H9 (cell line): Measurements from ENCODE around the gene TMEM120B. TPM values are rescaled to one million over a fixed set of nuclear protein-coding genes. Genes with fewer than 3 reads are reported as not detected.
A peak's percentile ranks its signal among the peaks of the same experiment; 100 is the strongest.
"Not testable (repeated sequence)": the region's sequence is repeated elsewhere in the genome, so short reads cannot be mapped to it uniquely, and the experiment has no call there.

Source experiments
- DNase-seq: peaks from one replicate; pipeline ENCODE4 v3.0.0-alpha.2; 2017
- H2AFZ ChIP-seq: one replicate; pipeline ENCODE4 v1.6.1; 2013; ENCODE audit warnings: mild to moderate bottlenecking, low read length, control low read depth, moderate library complexity
- H2AK5ac ChIP-seq: 2 replicates; pipeline ENCODE4 v1.6.1; 2013; ENCODE audit warnings: low read length, control low read depth, mixed read lengths; ENCODE audit not compliant: insufficient read length
- H2BK120ac ChIP-seq: one replicate; pipeline ENCODE4 v1.6.1; 2013; ENCODE audit warnings: low read depth, mild to moderate bottlenecking, low read length, control low read depth, inconsistent platforms; ENCODE audit not compliant: poor library complexity, severe bottlenecking
- H2BK12ac ChIP-seq: 2 replicates; pipeline ENCODE4 v1.6.1; 2013; ENCODE audit warnings: low read length, control low read depth, mixed read lengths, low read depth; ENCODE audit not compliant: insufficient read length
- H2BK15ac ChIP-seq: 2 replicates; pipeline ENCODE4 v1.6.1; 2013; ENCODE audit warnings: low read depth, low read length, control low read depth
- H2BK20ac ChIP-seq: one replicate; pipeline ENCODE4 v1.6.1; 2013; ENCODE audit warnings: low read depth, mild to moderate bottlenecking, low read length, control low read depth, inconsistent platforms; ENCODE audit not compliant: poor library complexity, severe bottlenecking
- H2BK5ac ChIP-seq: 2 replicates; pipeline ENCODE4 v1.6.1; 2013; ENCODE audit warnings: low read length, control low read depth, mixed read lengths; ENCODE audit not compliant: insufficient read length
- H3K14ac ChIP-seq: 2 replicates; pipeline ENCODE4 v1.6.1; 2013; ENCODE audit warnings: low read length, control low read depth; ENCODE audit not compliant: insufficient read depth
- H3K18ac ChIP-seq: 2 replicates; pipeline ENCODE4 v1.6.1; 2013; ENCODE audit warnings: low read depth, mild to moderate bottlenecking, mixed read lengths, low read length, control low read depth; ENCODE audit not compliant: insufficient read length
- H3K23ac ChIP-seq: 2 replicates; pipeline ENCODE4 v1.6.1; 2013; ENCODE audit warnings: low read length, control low read depth, mixed read lengths, low read depth; ENCODE audit not compliant: insufficient read length
- H3K23me2 ChIP-seq: 2 replicates; pipeline ENCODE4 v1.6.1; 2013; ENCODE audit warnings: low read depth, mild to moderate bottlenecking, mixed read lengths, low read length, control low read depth; ENCODE audit not compliant: insufficient read length, poor library complexity, severe bottlenecking
- H3K27ac ChIP-seq: 2 replicates; pipeline ENCODE4 v1.5.1; 2013; ENCODE audit warnings: low read length, control low read depth, mixed read lengths, low read depth; ENCODE audit not compliant: insufficient read length
- H3K27me3 ChIP-seq: 2 replicates; pipeline ENCODE4 v1.6.1; 2013; ENCODE audit warnings: low read length, control low read depth, inconsistent platforms; ENCODE audit not compliant: insufficient read depth
- H3K4ac ChIP-seq: 2 replicates; pipeline ENCODE4 v1.6.1; 2013; ENCODE audit warnings: low read depth, mild to moderate bottlenecking, control low read depth, inconsistent platforms, low read length, moderate library complexity
- H3K4me1 ChIP-seq: 2 replicates; pipeline ENCODE4 v1.6.1; 2013; ENCODE audit warnings: low read length, control low read depth, inconsistent platforms; ENCODE audit not compliant: insufficient read depth
- H3K4me2 ChIP-seq: 2 replicates; pipeline ENCODE4 v1.6.1; 2013; ENCODE audit warnings: low read length, control low read depth, mixed read lengths; ENCODE audit not compliant: insufficient read length, insufficient read depth
- H3K56ac ChIP-seq: 2 replicates; pipeline ENCODE4 v1.6.1; 2013; ENCODE audit warnings: low read depth, mild to moderate bottlenecking, mixed read lengths, low read length, control low read depth; ENCODE audit not compliant: insufficient read length
- H3K79me1 ChIP-seq: 2 replicates; pipeline ENCODE4 v1.6.1; 2013; ENCODE audit warnings: low read depth, mild to moderate bottlenecking, moderate library complexity, low read length, control low read depth, inconsistent platforms; ENCODE audit not compliant: insufficient read depth, poor library complexity, severe bottlenecking
- H3K79me2 ChIP-seq: 2 replicates; pipeline ENCODE4 v1.6.1; 2013; ENCODE audit warnings: low read length, control low read depth, inconsistent platforms; ENCODE audit not compliant: insufficient read depth
- H3K9ac ChIP-seq: 2 replicates; pipeline ENCODE4 v1.6.1; 2013; ENCODE audit warnings: low read length, control low read depth, mixed read lengths; ENCODE audit not compliant: insufficient read length; ENCODE audit errors: extremely low read depth
- H3K9me3 ChIP-seq: one replicate; pipeline ENCODE4 v1.6.1; 2013; ENCODE audit warnings: low read depth, low read length, inconsistent platforms; ENCODE audit not compliant: control insufficient read depth
- H3T11ph ChIP-seq: one replicate; pipeline ENCODE4 v1.6.1; 2013; ENCODE audit warnings: mild to moderate bottlenecking, low read length, control low read depth, inconsistent platforms
- H4K20me1 ChIP-seq: one replicate; pipeline ENCODE4 v1.6.1; 2013; ENCODE audit not compliant: control insufficient read depth, insufficient read length, insufficient read depth
- H4K5ac ChIP-seq: 2 replicates; pipeline ENCODE4 v1.6.1; 2013; ENCODE audit warnings: low read depth, mild to moderate bottlenecking, mixed read lengths, low read length, control low read depth; ENCODE audit not compliant: insufficient read length
- H4K8ac ChIP-seq: replicated peaks from 2 replicates; pipeline ENCODE4 v1.6.1; 2013; ENCODE audit warnings: low read length, control low read depth, mixed read lengths, low read depth; ENCODE audit not compliant: insufficient read length
- H4K91ac ChIP-seq: 2 replicates; pipeline ENCODE4 v1.6.1; 2013; ENCODE audit warnings: low read depth, mild to moderate bottlenecking, moderate library complexity, mixed read lengths, low read length, control low read depth; ENCODE audit not compliant: insufficient read length
- H3K27ac Mint-ChIP-seq, 3 experiments: 2 replicates in 2 of 3; 3 replicates in 1 of 3; pipeline ENCODE4 v1.8.0; 2020 to 2021; ENCODE audit warnings: mixed read lengths in 3 of 3, mild to moderate bottlenecking in 1 of 3, moderate library complexity in 1 of 3
- H3K27me3 Mint-ChIP-seq: 2 replicates; pipeline ENCODE4 v1.8.0; 2021; ENCODE audit warnings: low read depth, mild to moderate bottlenecking, moderate library complexity, mixed read lengths
- H3K36me3 Mint-ChIP-seq, 3 experiments: 2 replicates in 2 of 3; 3 replicates in 1 of 3; pipeline ENCODE4 v1.8.0; 2020 to 2021; ENCODE audit warnings: low read depth in 3 of 3, mixed read lengths in 3 of 3; ENCODE audit not compliant: insufficient read depth in 1 of 3
- H3K4me1 Mint-ChIP-seq, 2 experiments: 2 replicates each; pipeline ENCODE4 v1.8.0; 2020; ENCODE audit warnings: mixed read lengths in 2 of 2
- H3K4me3 Mint-ChIP-seq, 2 experiments: 2 replicates in 1 of 2; 3 replicates in 1 of 2; pipeline ENCODE4 v1.8.0; 2020 to 2021; ENCODE audit warnings: mild to moderate bottlenecking in 2 of 2, mixed read lengths in 2 of 2, moderate library complexity in 1 of 2
- H3K9me3 Mint-ChIP-seq, 2 experiments: 2 replicates in 1 of 2; 3 replicates in 1 of 2; pipeline ENCODE4 v1.8.0; 2020; ENCODE audit warnings: mild to moderate bottlenecking in 2 of 2, mixed read lengths in 2 of 2, moderate library complexity in 1 of 2
- WGBS: extraction: QIAGEN DNeasy Blood & Tissue Kit; methylation state at CpG from one replicate; pipeline ENCODE4 v1.1.7; 2013; ENCODE audit warnings: missing lambda C conversion rate, low lambda C conversion rate, mixed read lengths; ENCODE audit not compliant: insufficient read length; ENCODE audit errors: extremely low coverage; 5-methylcytosine and 5-hydroxymethylcytosine counted together
- total RNA-seq: library from RNA; stranded (reverse); gene quantifications from 2 replicates; pipeline ENCODE4 v1.2.1, GENCODE V29; 2021
- TF ChIP-seq, protein P1 (sequence below): fragments of 200-600 bp; sonication (generic); conservative IDR thresholded peaks from 3 replicates; pipeline ENCODE4 v1.8.0; 2021; ENCODE audit warnings: antibody characterized with exemption, mild to moderate bottlenecking

TMEM120B gene
- total RNA-seq, 1 experiment from 2014 or later, result 25.8 TPM

DNA sequence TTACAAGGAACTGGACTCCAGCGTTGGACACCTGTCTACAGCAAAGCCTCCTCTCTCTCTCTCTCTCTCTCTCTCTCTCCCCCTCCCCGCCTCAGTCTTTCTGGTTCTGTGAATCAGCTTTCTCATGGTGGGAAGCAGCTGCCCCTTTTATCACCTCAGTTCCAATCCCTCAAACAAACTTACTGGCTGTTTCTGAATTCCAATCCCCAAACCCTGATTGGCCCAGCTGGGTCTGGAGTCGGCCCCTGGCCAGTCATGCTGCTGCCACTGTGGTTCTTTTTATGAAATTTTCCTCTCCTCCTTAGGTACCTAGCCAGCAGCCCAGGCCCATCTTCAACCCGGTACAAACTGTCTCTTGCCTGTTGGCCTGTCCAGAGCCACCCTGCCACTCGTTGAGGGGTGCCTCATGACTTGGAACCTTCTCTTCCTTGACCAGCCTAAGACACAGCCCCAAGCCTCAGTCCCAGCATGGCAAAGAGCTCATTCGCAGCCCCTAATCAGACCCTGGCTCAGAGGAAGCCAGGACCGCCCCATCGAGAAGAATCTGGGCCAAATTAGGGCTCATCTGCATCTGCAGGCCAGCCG lies 33.7 kb upstream of the TMEM120B start:
- no peak for DNase-seq
- H3K9me3 ChIP-seq, result no peaks in the 10 kb centered on the region
- H2BK120ac ChIP-seq, result no peak overlapping the region
- H3K4ac ChIP-seq, result no peak overlapping the region
- no peak overlapping the region for H2BK20ac ChIP-seq
- H3K23me2 ChIP-seq, result no peaks in the 10 kb centered on the region
- no peaks in the 10 kb centered on the region for H3K79me2 ChIP-seq
- Mint-ChIP-seq H3K4me3 (no peak overlapping the region), H3K27ac (peak overlapping the region; percentile 32 to 76 (median 44); a peak in 3 of 7 replicates), H3K4me1 (peaks cover 12 to 22% of the 10 kb centered on the region in 2 experiments), H3K36me3 (no peaks in the 10 kb centered on the region), H3K27me3 (no peaks in the 10 kb centered on the region), H3K9me3 (no peaks in the 10 kb centered on the region; a peak in 1 of 5 replicates)
- no peaks in the 10 kb centered on the region for H3K27me3 ChIP-seq
- WGBS, result no CpG with 5 or more reads among the region's 9 CpGs
- H2AK5ac ChIP-seq, result no peak overlapping the region
- no peak overlapping the region for H4K5ac ChIP-seq
- no peak overlapping the region for H3K4me2 ChIP-seq
- no peak overlapping the region for H2BK12ac ChIP-seq
- no peak overlapping the region for H3K18ac ChIP-seq
- TF ChIP-seq, protein P1, sequence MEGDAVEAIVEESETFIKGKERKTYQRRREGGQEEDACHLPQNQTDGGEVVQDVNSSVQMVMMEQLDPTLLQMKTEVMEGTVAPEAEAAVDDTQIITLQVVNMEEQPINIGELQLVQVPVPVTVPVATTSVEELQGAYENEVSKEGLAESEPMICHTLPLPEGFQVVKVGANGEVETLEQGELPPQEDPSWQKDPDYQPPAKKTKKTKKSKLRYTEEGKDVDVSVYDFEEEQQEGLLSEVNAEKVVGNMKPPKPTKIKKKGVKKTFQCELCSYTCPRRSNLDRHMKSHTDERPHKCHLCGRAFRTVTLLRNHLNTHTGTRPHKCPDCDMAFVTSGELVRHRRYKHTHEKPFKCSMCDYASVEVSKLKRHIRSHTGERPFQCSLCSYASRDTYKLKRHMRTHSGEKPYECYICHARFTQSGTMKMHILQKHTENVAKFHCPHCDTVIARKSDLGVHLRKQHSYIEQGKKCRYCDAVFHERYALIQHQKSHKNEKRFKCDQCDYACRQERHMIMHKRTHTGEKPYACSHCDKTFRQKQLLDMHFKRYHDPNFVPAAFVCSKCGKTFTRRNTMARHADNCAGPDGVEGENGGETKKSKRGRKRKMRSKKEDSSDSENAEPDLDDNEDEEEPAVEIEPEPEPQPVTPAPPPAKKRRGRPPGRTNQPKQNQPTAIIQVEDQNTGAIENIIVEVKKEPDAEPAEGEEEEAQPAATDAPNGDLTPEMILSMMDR, result no peak
- no peak overlapping the region for H4K91ac ChIP-seq
- no peaks in the 10 kb centered on the region for H3K79me1 ChIP-seq
- no peak overlapping the region for H4K8ac ChIP-seq
- no peak overlapping the region for H2BK15ac ChIP-seq
- H2BK5ac ChIP-seq, result no peak overlapping the region
- H3T11ph ChIP-seq, result no peak overlapping the region
- no peak overlapping the region for H3K27ac ChIP-seq
- no peaks in the 10 kb centered on the region for H3K4me1 ChIP-seq
- H3K9ac ChIP-seq, result no peak overlapping the region
- no peak overlapping the region for H3K23ac ChIP-seq
- H2AFZ ChIP-seq, result no peak overlapping the region
- H3K56ac ChIP-seq, result no peak overlapping the region
- no peaks in the 10 kb centered on the region for H4K20me1 ChIP-seq
- H3K14ac ChIP-seq, result no peak overlapping the region

- H2AK5ac ChIP-seq, H3K4ac ChIP-seq, H3K27me3 ChIP-seq, DNase-seq, H4K91ac ChIP-seq, H2BK120ac ChIP-seq, H4K5ac ChIP-seq, H3K79me1 ChIP-seq, H3K27me3 Mint-ChIP-seq, H2BK5ac ChIP-seq, H2BK15ac ChIP-seq, H3K18ac ChIP-seq, H2BK20ac ChIP-seq, H3K9me3 Mint-ChIP-seq, H3K9ac ChIP-seq, H4K20me1 ChIP-seq, H3T11ph ChIP-seq, H3K4me2 ChIP-seq, H3K79me2 ChIP-seq, H3K14ac ChIP-seq, H2BK12ac ChIP-seq, H3K27ac ChIP-seq, H3K9me3 ChIP-seq, H3K36me3 Mint-ChIP-seq, H3K4me1 ChIP-seq, H2AFZ ChIP-seq, H3K23ac ChIP-seq, H3K23me2 ChIP-seq, H3K56ac ChIP-seq, H4K8ac ChIP-seq, H3K4me3 Mint-ChIP-seq: not testable (repeated sequence)
- H3K4me1 Mint-ChIP-seq, result peaks cover 12 to 22% of the 10 kb centered on the region in 2 experiments
- WGBS, result no CpG with 5 or more reads among the region's 13 CpGs
- peak overlapping the region in 2 of 3 experiments; percentile 73 to 78; a peak in 4 of 7 replicates for H3K27ac Mint-ChIP-seq
Observed at GRCh38 chr12:121679661-121680197, 32.8 kb upstream of the TMEM120B start.
